Measurements from ENCODE around the gene TNK2. TPM values are rescaled to one million over a fixed set of nuclear protein-coding genes. Genes with fewer than 3 reads are reported as not detected.
"Not testable (repeated sequence)": the region's sequence is repeated elsewhere in the genome, so short reads cannot be mapped to it uniquely, and the experiment has no call there.

Gene TNK2
- total RNA-seq: 108 and 132 TPM in 2 replicates

DNA sequence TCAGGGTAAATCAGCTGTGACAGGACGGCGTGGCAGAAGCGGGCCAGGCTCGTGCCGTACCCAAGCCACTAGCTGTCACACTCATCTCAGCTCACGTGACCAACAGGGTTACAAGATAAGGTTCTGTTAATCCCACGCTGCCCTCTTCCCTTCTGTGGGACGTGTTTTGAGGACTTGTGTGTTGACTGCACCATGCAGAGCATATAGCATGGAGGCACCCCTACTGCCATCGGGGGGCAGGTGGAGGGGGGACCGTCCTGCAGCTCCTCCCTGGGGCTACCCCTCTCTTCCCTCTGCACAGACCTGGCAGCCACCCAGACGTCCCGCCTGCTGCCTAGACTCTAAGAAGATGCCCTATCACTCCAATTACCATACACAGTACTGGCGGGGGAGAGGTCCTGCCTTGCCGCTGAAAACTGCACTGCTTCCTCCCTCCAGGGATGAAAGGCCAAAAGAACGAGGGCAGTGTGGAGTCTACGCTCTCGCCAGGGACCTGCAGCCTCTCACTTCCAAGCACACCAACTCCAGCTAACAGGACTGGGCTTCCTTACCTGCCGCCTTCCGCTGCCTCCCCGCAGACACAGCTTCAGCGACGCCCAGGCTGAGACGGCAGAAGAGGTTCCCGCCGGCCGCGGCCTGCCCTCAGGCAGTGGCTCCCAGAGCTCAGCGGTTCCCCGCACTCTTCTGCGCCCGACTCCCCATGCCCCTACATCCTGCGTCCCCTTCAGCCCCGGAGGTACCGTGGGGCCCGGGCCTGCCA is at the start of gene TNK2:
Gene TNK2 (minus strand): TSS at position 618 of the 760 bp plus-strand sequence. CDS start 19,963 bp downstream, outside the sequence.
- peaks cover 2% of the 10 kb centered on the region for H3K36me3 Mint-ChIP-seq (ENCODE audit: low read depth)
- intact Hi-C loops (cut with micrococcal nuclease): loop anchor here (1.0 to 10.0 kb wide), 12 partner anchors 7 to 1771 kb away; partner anchors contain the start of genes ACAP2, ATP13A3, FAM43A and HES1
- peak within 1 kb of the TSS; percentile 85 for H3K4me3 Mint-ChIP-seq
- H3K27me3 Mint-ChIP-seq: no peaks in the 10 kb centered on the region
- CTCF ChIA-PET: interaction anchor here (0.8 to 3.6 kb wide), 4 partner anchors 13 to 49 kb away, joined by 3 to 87 read pairs (median 6); no protein-coding TSS in a partner anchor
- peak; percentile 54 for DNase-seq
- H3K4me1 Mint-ChIP-seq: peaks cover 57% of the 10 kb centered on the region
- TF ChIP-seq, protein P1, sequence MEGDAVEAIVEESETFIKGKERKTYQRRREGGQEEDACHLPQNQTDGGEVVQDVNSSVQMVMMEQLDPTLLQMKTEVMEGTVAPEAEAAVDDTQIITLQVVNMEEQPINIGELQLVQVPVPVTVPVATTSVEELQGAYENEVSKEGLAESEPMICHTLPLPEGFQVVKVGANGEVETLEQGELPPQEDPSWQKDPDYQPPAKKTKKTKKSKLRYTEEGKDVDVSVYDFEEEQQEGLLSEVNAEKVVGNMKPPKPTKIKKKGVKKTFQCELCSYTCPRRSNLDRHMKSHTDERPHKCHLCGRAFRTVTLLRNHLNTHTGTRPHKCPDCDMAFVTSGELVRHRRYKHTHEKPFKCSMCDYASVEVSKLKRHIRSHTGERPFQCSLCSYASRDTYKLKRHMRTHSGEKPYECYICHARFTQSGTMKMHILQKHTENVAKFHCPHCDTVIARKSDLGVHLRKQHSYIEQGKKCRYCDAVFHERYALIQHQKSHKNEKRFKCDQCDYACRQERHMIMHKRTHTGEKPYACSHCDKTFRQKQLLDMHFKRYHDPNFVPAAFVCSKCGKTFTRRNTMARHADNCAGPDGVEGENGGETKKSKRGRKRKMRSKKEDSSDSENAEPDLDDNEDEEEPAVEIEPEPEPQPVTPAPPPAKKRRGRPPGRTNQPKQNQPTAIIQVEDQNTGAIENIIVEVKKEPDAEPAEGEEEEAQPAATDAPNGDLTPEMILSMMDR (IDR thresholded peaks at IDR 0.05): no peak
- no peaks in the 10 kb centered on the region for H3K9me3 Mint-ChIP-seq
- peak; percentile 16 for ATAC-seq (ENCODE audit: low read depth)
- POLR2A ChIA-PET: interaction anchor here (0.6 to 6.0 kb wide), 10 partner anchors 8 to 1221 kb away, joined by 3 to 217 read pairs (median 4); partner anchors contain the start of gene PPP1R2
- H3K27ac Mint-ChIP-seq: peak within 1 kb of the TSS; percentile 100

DNA sequence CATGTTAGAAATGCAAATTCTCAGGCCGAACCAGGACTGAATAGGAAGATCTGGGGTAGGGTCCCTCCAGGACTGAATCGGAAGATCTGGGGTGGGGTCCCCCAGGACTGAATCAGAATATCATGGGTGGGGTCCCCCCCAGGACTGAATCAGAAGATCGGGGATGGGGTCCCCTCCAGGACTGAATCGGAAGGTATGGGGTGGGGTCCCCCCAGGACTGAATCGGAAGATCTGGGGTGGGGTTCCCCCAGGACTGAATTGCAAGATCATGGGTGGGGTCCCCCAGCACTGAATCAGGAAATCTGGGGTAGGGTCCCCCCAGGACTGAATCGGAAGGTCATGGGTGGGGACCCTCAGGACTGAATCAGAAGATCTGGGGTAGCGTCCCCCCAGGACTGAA is 48.2 kb upstream of the TNK2 start:
- Mint-ChIP-seq H3K9me3 (no peaks in the 10 kb centered on the region), H3K27me3 (no peaks in the 10 kb centered on the region), H3K4me3 (no peak overlapping the region), H3K27ac (no peak overlapping the region), H3K4me1 (peaks cover 13% of the 10 kb centered on the region), H3K36me3 (ENCODE audit: low read depth) (peaks cover 20% of the 10 kb centered on the region)
- ChIA-PET CTCF (no interaction called here), POLR2A (no interaction called here)
- TF ChIP-seq, protein P1 (IDR thresholded peaks at IDR 0.05): no peak
- intact Hi-C loops (cut with micrococcal nuclease): no loop called here
- ATAC-seq (ENCODE audit: low read depth) (no peak), DNase-seq (no peak)

DNA sequence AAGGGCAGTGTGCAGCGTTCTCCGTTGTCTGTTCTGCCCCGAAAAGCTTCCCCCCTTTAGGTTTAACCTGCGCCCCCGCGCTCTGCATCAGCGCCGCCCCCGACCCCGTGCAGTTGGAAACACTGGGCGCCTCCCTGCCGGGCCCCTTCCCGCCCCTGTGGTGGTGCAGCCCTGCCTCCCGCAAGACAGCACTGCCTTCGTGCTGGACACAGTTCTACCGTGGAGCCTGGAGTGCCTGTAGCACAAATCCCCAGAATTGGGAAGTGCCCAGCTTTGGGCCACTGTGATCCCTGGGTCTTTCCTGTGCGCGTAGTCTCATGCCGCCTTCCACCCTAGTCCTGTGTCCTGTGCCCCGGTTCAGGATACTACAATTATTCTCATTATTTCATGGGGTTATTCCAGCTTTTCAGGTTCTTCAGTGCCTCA is 47.1 kb upstream of the TNK2 start:
- Mint-ChIP-seq H3K36me3 (ENCODE audit: low read depth) (peaks cover 23% of the 10 kb centered on the region), H3K4me1 (peaks cover 13% of the 10 kb centered on the region), H3K4me3 (peak overlapping the region; percentile 59)
- H3K27me3 Mint-ChIP-seq; CTCF ChIA-PET; H3K27ac Mint-ChIP-seq; H3K9me3 Mint-ChIP-seq; ATAC-seq (ENCODE audit: low read depth); DNase-seq; intact Hi-C loops (cut with micrococcal nuclease): not testable (repeated sequence)
- POLR2A ChIA-PET: interaction anchor here (0.6 kb wide), 2 partner anchors 72 to 513 kb away, joined by 3 to 9 read pairs; no protein-coding TSS in a partner anchor

DNA sequence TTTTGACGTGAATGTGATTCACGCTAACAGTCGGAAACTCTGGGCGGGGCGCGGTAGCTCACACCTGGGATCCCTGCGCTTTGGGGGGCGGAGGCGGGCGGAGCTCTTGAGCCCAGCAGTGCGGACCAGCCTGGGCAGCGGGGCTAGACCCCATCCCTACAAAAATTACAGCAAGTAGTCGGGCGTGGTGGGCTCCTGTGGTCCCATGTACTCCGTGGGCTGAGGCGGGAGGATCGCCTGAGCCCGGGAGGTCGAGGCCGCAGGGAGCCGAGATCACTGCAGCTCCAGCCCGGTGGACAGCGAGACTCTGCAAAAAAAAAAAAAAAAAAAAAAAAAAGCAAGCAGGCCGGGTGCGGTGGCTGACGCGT is 46.4 kb upstream of the TNK2 start:
- DNase-seq; H3K9me3 Mint-ChIP-seq; H3K27me3 Mint-ChIP-seq; CTCF ChIA-PET; POLR2A ChIA-PET; H3K27ac Mint-ChIP-seq; intact Hi-C loops (cut with micrococcal nuclease): not testable (repeated sequence)
- ATAC-seq (ENCODE audit: low read depth): peak; percentile 54
- Mint-ChIP-seq H3K4me1 (peaks cover 13% of the 10 kb centered on the region), H3K36me3 (ENCODE audit: low read depth) (peaks cover 24% of the 10 kb centered on the region), H3K4me3 (peak overlapping the region; percentile 28)

DNA sequence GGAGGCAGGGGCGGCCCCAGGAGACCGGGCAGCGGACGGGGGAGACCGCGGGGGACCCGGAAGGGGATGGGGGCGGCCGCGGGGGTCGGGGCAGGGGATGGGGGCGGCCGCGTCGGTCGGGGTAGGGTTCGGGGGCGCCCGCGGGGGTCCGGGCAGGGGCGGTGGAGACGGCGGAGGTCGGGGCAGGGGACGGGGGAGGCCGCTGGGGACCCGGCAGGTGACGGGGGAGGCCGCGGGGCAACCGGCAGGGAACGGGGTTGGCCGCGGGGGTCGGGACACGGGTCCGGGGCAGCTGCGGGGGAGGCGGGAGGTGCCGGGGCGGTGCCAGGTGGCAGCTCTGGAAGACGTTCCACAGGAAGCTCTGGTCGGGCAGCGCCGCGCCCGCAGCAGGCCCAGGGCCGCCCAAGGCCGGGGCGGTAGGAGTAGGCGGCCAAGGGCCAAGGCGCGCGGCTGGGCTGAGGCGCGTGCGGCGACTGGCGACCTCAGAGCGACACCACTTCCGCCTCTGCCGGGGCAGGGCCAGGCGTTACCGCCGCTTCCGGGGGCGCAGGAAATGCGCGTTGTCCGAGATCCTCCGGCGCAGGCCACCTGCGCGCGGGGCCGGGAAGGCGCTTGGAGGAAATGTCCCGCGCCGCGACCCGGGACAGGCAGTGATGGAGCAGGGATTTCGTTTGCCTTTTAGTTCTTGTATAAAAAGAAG is 45.9 kb upstream of the TNK2 start:
- H3K27ac Mint-ChIP-seq; POLR2A ChIA-PET; H3K4me3 Mint-ChIP-seq; H3K27me3 Mint-ChIP-seq; CTCF ChIA-PET; DNase-seq; intact Hi-C loops (cut with micrococcal nuclease); H3K9me3 Mint-ChIP-seq: not testable (repeated sequence)
- peaks cover 21% of the 10 kb centered on the region for H3K36me3 Mint-ChIP-seq (ENCODE audit: low read depth)
- ATAC-seq (ENCODE audit: low read depth): peak; percentile 88
- peaks cover 12% of the 10 kb centered on the region for H3K4me1 Mint-ChIP-seq

DNA sequence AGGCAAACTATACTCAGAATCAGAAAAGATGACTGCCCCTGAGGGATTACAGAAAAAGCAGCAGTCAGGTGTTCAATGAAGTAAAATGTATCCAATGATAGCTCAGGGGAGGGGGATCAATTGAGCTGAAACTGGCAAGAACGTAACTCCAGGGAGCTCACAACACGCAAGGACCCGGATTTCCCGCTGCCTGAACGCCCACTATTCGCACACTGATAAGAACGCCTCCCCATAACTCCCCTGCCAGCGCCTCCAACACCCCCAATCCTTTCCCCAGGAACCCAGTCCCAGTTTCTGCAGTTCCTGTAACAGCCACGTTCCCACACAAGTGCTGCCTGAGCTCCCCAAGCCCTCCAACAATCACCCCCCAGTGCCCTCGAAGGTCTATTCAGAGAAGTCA is 44.2 kb upstream of the TNK2 start:
- DNase-seq; H3K4me1 Mint-ChIP-seq; H3K27me3 Mint-ChIP-seq; POLR2A ChIA-PET; H3K9me3 Mint-ChIP-seq; H3K4me3 Mint-ChIP-seq; H3K27ac Mint-ChIP-seq; intact Hi-C loops (cut with micrococcal nuclease); CTCF ChIA-PET; ATAC-seq (ENCODE audit: low read depth): not testable (repeated sequence)
- H3K36me3 Mint-ChIP-seq (ENCODE audit: low read depth): peaks cover 15% of the 10 kb centered on the region

DNA sequence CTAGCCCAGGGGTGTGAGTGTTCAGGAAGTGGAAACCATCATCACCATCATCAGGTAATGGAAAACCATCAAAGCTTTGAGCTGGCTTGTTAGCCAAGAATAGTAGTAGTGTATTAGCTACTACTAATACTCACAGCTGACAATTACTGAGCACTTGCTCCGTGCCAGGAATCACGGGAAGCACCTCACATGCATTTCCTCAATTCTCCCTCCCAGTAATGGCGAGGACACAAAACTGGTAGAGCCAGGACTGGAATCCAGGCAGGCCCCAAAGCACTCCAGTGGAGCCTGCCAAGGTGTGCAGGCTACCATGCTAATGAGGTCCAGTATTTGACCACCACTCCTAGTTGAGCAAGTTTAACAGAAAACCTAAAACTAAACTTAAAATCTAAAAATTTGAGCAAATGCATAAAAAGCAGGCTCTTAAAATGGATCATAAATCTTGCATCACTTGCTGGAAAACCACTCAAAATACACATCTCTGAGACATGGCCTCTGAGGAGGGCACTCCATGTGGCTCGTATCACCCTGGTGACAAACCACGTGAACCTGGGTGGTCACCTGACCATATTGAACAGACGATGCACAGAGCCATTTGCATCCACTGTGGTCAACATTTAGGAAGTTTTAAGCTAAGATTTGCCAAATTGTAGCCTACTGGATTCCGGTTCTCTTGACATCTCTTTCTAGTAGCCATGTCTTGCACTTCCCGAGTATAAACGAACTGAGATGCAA is 43.3 kb upstream of the TNK2 start:
- H3K4me3 Mint-ChIP-seq; H3K27ac Mint-ChIP-seq; intact Hi-C loops (cut with micrococcal nuclease); H3K9me3 Mint-ChIP-seq; H3K27me3 Mint-ChIP-seq; H3K4me1 Mint-ChIP-seq; CTCF ChIA-PET; DNase-seq; ATAC-seq (ENCODE audit: low read depth); POLR2A ChIA-PET: not testable (repeated sequence)
- H3K36me3 Mint-ChIP-seq (ENCODE audit: low read depth): peaks cover 18% of the 10 kb centered on the region

DNA sequence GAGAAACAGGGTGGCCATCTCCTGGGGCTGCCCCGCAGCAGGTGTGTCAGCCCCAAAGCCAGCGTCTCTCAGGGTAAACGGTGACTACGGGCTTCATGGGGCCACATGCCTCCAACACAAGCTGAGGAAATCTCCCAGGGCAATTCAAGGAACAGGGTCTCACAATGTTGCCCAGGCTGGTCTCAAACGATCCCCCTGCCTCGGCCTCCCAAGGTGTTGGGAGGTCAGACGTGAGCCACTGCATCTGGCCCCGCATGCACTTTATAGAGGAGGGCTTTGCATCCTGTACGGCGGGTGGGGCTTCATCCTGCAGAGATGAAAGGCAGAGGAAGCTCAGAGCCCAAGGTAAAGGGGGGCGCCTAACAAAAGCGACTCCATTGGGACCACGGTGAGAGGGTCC is 42.4 kb upstream of the TNK2 start:
- POLR2A ChIA-PET: not testable (repeated sequence)

DNA sequence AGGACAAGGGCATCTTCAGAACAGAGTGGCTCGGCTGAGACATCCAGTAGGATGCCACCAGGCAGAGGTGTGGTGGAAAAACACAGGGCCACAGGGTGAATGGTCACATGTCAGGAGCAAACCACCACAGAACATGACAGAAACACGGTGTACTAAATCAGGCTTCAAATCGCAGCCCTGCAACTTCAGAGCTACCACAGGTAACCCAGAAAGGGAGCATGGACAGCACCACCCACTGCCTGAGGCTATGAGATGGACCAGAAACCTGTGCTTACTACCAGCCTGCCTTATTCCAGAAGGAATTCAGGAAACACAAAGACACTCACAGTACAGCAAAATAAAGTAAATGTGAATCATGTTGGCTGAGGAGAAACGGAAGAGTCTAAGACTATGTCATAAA is 41.8 kb upstream of the TNK2 start:
- not testable (repeated sequence) for H3K9me3 Mint-ChIP-seq

More for the DNA sequence above, 42.4 kb upstream of the TNK2 start:
- intact Hi-C loops (cut with micrococcal nuclease); ATAC-seq (ENCODE audit: low read depth); H3K9me3 Mint-ChIP-seq; CTCF ChIA-PET; H3K4me1 Mint-ChIP-seq; H3K27me3 Mint-ChIP-seq; DNase-seq; H3K4me3 Mint-ChIP-seq; H3K27ac Mint-ChIP-seq: not testable (repeated sequence)
- peaks cover 18% of the 10 kb centered on the region for H3K36me3 Mint-ChIP-seq (ENCODE audit: low read depth)

More for the DNA sequence above, 41.8 kb upstream of the TNK2 start:
- peaks cover 21% of the 10 kb centered on the region for H3K36me3 Mint-ChIP-seq (ENCODE audit: low read depth)
- POLR2A ChIA-PET; ATAC-seq (ENCODE audit: low read depth); H3K27ac Mint-ChIP-seq; CTCF ChIA-PET; intact Hi-C loops (cut with micrococcal nuclease); H3K4me3 Mint-ChIP-seq; H3K27me3 Mint-ChIP-seq; H3K4me1 Mint-ChIP-seq; DNase-seq: not testable (repeated sequence)
